ENCODE results near the gene ZNF559. TPM values are rescaled to one million over a fixed set of nuclear protein-coding genes. Genes with fewer than 3 reads are reported as not detected.

Gene ZNF559
- total and polyA plus RNA-seq, 2 donors (not counting 1 experiment from before 2014, with no cell fraction given), result 23.9 to 49.3 TPM

DNA sequence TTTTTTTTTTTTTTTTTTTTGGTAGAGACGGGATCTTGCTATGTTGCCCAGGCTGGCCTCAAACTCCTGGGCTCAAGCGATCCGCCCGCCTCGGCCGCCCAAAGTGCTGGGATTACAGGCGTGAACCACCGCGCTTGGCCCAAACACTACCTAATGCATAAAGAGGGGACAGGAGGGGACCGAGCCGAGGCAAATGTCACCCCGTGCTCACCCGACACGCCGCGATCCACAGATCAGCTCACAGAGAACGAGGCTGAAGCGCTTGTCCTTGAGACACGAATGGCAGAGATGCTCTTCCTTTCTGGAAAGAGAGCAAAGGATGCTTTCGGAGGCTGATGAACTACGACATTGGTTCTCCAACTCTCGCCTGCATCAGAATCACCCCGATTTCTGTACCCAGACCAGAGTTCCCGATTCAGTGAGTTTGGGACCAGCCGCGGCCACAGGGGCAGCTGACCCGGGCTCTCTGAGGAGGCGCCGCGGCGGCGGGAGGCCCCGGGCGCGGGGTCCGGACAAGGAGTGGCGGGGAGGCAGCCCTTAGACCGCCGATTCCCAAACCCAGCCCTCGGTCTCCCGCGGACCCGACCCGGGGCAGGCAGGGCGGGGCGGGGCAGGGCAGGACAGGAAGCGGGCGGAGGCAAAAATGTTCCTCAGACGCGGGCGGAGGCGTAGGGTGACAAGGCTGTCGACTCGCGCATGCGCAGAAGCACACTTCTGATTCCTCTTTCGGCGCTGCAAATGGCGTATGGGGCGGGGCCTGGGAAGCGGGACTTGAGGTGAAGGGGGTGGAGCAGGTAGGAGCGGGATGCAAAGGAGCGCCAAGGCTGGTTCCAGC is 14.6 kb upstream of the ZNF559 start, which contains the start of gene ZNF699:
TSS of gene ZNF699 (minus strand) at position 700 of the 835 bp plus-strand sequence. CDS start 4,719 bp downstream, outside the sequence.
- Histone ChIP-seq H4K20me1 (ENCODE audit: control insufficient read depth, insufficient read depth, low read length, poor library complexity, severe bottlenecking) (no peaks in the 10 kb centered on the region), H3K4me1 (ENCODE audit: control insufficient read depth in 2 of 2, insufficient read depth in 2 of 2, low read length in 2 of 2) (peaks cover 9 to 12% of the 10 kb centered on the region in 2 donors), H3K36me3 (replicated peaks in 1 of 2; ENCODE audit: control extremely low read depth in 1 of 2, control insufficient read depth in 1 of 2, extremely low read depth in 1 of 2, insufficient read depth in 2 of 2, low read length in 1 of 2) (peaks cover 3 to 9% of the 10 kb centered on the region in 2 experiments), H2AFZ (ENCODE audit: insufficient read depth, low read depth, low read length, poor library complexity, severe bottlenecking) (peak within 1 kb of the TSS; percentile 99), H3K4me2 (replicated peaks; ENCODE audit: low read depth, low read length, poor library complexity, severe bottlenecking) (peak within 1 kb of the TSS; percentile 89), H3K79me2 (ENCODE audit: control insufficient read depth, insufficient read depth, low read length) (peaks cover 44% of the 10 kb centered on the region), H3K4me3 (ENCODE audit: control extremely low read depth in 1 of 5, extremely low read depth in 1 of 5, insufficient read depth in 1 of 5, low read depth in 2 of 5, low read length in 4 of 5) (peak within 1 kb of the TSS; percentile 77 to 100 (median 87)), H3K9ac (ENCODE audit: low read length) (peak within 1 kb of the TSS; percentile 99), H3K9me3 (ENCODE audit: control extremely low read depth in 1 of 3, control insufficient read depth in 2 of 3, insufficient read depth in 1 of 3, low read length in 2 of 3) (peaks cover 0 to 58% (median 13%) of the 10 kb centered on the region in 3 donors), H3K27ac (ENCODE audit: low read length in 2 of 2) (peak within 1 kb of the TSS; percentile 73 to 92), H3K27me3 (replicated peaks in 1 of 4; ENCODE audit: control extremely low read depth in 1 of 4, control insufficient read depth in 3 of 4, insufficient read depth in 4 of 4, low read length in 3 of 4) (no peaks in the 10 kb centered on the region)
- H3K27me3 Mint-ChIP-seq, result no peaks in the 10 kb centered on the region
- peak; percentile 87 for ATAC-seq (ENCODE audit: low read depth)
- intact Hi-C loops (cut with micrococcal nuclease), result loop anchor here (1.0 to 5.0 kb wide), 7 partner anchors 102 to 510 kb away; partner anchors contain the start of genes FBXL12, ZNF266, ZNF317 and ZNF426
- H3K9me3 Mint-ChIP-seq (ENCODE audit: insufficient read depth), result peaks cover 2% of the 10 kb centered on the region
- peak; percentile 99 for DNase-seq
- peak within 1 kb of the TSS; percentile 87 for H3K4me3 Mint-ChIP-seq
- WGBS (ENCODE audit: insufficient coverage), result 1% methylated on average over 62 of the region's 63 CpGs
- TF ChIP-seq EZH2 (IDR thresholded peaks at IDR 0.05; ENCODE audit: borderline replicate concordance, insufficient read depth, low read depth, low read length, poor library complexity, severe bottlenecking), result no peak
- TF ChIP-seq, protein P1, sequence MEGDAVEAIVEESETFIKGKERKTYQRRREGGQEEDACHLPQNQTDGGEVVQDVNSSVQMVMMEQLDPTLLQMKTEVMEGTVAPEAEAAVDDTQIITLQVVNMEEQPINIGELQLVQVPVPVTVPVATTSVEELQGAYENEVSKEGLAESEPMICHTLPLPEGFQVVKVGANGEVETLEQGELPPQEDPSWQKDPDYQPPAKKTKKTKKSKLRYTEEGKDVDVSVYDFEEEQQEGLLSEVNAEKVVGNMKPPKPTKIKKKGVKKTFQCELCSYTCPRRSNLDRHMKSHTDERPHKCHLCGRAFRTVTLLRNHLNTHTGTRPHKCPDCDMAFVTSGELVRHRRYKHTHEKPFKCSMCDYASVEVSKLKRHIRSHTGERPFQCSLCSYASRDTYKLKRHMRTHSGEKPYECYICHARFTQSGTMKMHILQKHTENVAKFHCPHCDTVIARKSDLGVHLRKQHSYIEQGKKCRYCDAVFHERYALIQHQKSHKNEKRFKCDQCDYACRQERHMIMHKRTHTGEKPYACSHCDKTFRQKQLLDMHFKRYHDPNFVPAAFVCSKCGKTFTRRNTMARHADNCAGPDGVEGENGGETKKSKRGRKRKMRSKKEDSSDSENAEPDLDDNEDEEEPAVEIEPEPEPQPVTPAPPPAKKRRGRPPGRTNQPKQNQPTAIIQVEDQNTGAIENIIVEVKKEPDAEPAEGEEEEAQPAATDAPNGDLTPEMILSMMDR (IDR thresholded peaks at IDR 0.05), result no peak
- H3K27ac Mint-ChIP-seq, result peak within 1 kb of the TSS; percentile 92
- H3K4me1 Mint-ChIP-seq, result peaks cover 24% of the 10 kb centered on the region
- ChIA-PET CTCF (interaction anchor here (0.7 to 2.5 kb wide), 3 partner anchors 14 to 486 kb away, joined by 4 to 13 read pairs (median 5); partner anchors contain the start of gene ZNF559), POLR2A (interaction anchor here (0.7 to 1.5 kb wide), 2 partner anchors 15 to 17 kb away, joined by 3 to 5 read pairs; partner anchors contain the start of gene ZNF559)

Measured in B cell (primary cell).